ENCODE measurements around the gene MATR3. TPM values are rescaled to one million over a fixed set of nuclear protein-coding genes. Genes with fewer than 3 reads are reported as not detected.

Gene MATR3
- total and polyA plus RNA-seq, 10 of the 15 experiments (the other 5 are each of a cell fraction or from before 2014, with no cell fraction given) = 134 to 401 (median 221) TPM

DNA sequence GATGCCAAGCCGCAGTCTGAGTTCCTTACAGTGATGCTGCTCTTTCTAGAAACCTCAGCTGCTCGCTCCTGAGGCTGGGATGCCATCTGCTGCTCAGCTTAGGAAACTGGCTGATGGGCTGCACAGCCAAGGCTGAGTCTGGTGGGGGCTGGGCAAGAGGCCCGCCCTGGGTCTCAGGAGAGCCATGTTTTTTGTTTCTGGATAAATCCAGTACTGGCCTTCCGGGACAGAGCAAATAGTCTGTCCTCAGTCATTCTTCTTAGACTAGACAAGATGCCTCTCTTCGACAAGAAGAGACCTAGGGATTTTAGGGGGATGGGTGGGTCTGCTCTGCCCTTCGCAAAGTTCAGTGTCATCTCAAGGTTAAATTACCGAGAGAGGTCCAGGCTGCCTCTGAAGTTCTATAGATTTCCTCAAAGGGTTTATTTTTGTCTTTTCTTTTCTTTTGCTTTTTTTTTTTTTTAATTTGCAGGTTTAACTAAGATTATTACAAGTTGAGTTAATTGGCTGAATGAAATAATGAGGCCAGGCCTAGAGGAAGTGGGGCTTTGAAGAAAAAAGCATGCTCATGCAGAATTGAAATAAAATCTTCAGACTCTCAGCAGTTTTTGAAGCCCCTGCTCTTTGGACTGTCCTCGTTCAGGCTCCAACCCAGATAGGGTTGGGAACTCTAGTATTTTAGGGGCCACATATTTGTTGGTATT is 30.6 kb upstream of the MATR3 start (continued):
- no peak for TF ChIP-seq PRDM15 (CRISPR knock-in tag; IDR thresholded peaks at IDR 0.05)
- no peak for TF ChIP-seq SPI1 (IDR thresholded peaks at IDR 0.05; ENCODE audit: borderline replicate concordance, insufficient read depth, low read depth, low read length)
- TF ChIP-seq ZSCAN29 (IDR thresholded peaks at IDR 0.05) = no peak
- TF ChIP-seq TBL1XR1 (IDR thresholded peaks at IDR 0.05; ENCODE audit: low read depth, low read length) = no peak
- no peak for TF ChIP-seq NFXL1 (IDR thresholded peaks at IDR 0.05; ENCODE audit: borderline replicate concordance)
- TF ChIP-seq, protein P1, sequence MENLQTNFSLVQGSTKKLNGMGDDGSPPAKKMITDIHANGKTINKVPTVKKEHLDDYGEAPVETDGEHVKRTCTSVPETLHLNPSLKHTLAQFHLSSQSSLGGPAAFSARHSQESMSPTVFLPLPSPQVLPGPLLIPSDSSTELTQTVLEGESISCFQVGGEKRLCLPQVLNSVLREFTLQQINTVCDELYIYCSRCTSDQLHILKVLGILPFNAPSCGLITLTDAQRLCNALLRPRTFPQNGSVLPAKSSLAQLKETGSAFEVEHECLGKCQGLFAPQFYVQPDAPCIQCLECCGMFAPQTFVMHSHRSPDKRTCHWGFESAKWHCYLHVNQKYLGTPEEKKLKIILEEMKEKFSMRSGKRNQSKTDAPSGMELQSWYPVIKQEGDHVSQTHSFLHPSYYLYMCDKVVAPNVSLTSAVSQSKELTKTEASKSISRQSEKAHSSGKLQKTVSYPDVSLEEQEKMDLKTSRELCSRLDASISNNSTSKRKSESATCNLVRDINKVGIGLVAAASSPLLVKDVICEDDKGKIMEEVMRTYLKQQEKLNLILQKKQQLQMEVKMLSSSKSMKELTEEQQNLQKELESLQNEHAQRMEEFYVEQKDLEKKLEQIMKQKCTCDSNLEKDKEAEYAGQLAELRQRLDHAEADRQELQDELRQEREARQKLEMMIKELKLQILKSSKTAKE (IDR thresholded peaks at IDR 0.05; ENCODE audit: low read depth, poor library complexity, severe bottlenecking) = no peak
- TF ChIP-seq RUNX3 (IDR thresholded peaks at IDR 0.05; ENCODE audit: low read length) = peak; percentile 60; the same call in 1 of the 2 replicates
- no peak for TF ChIP-seq SIN3A (IDR thresholded peaks at IDR 0.05; ENCODE audit: low read depth, low read length)
- TF ChIP-seq BRCA1 (IDR thresholded peaks at IDR 0.05; ENCODE audit: low read depth, low read length) = no peak
- TF ChIP-seq SUZ12 (IDR thresholded peaks at IDR 0.05; ENCODE audit: unreplicated experiment) = no peak
- TF ChIP-seq SREBF1 (IDR thresholded peaks at IDR 0.05; ENCODE audit: low read length) = no peak
- TF ChIP-seq YBX1 (IDR thresholded peaks at IDR 0.05) = no peak
- TF ChIP-seq REST (IDR thresholded peaks at IDR 0.05; ENCODE audit: low read depth, low read length) = no peak
- TF ChIP-seq GABPA (IDR thresholded peaks at IDR 0.05; ENCODE audit: low read depth) = no peak
- TF ChIP-seq ZBTB40 (IDR thresholded peaks at IDR 0.05; ENCODE audit: borderline replicate concordance) = no peak
- TF ChIP-seq CHD2 (IDR thresholded peaks at IDR 0.05; ENCODE audit: borderline replicate concordance, low read depth, low read length) = peak; percentile 75
